Measurements from ENCODE around the gene RPS6KL1. TPM values are rescaled to one million over a fixed set of nuclear protein-coding genes. Genes with fewer than 3 reads are reported as not detected.
A peak's percentile ranks its signal among the peaks of the same experiment; 100 is the strongest.

RPS6KL1 gene
- total and polyA plus RNA-seq, 8 donors: 4.0 to 23.8 (median 7.2) TPM

- intact Hi-C loops (cut with DNase I): no loop called here
- H3K36me3 ChIP-seq: peaks cover 0 to 5% (median 0%) of the 10 kb centered on the region in 3 donors
- peaks cover 19 to 23% (median 20%) of the 10 kb centered on the region in 3 donors for H3K4me1 ChIP-seq
- FAIRE-seq (no peak), DNase-seq (peak in 3 of 6 donors; percentile 20 to 76 (median 28)), ATAC-seq (peak; percentile 51 to 68 (median 60))
- H3K27me3 ChIP-seq: no peaks in the 10 kb centered on the region
- peak overlapping the region; percentile 3 to 89 (median 82) for H3K27ac ChIP-seq
- H3K9me3 ChIP-seq: no peaks in the 10 kb centered on the region
- peak overlapping the region; percentile 81 to 98 (median 96) for H3K4me3 ChIP-seq
- WGBS, 2 donors: 1% methylated on average over 44 to 49 of the region's 49 CpGs
- no peak for TF ChIP-seq CTCF (IDR thresholded peaks at IDR 0.05)
Measured at GRCh38 chr14:74882103-74882920, 40.7 kb downstream of the RPS6KL1 start.

- FAIRE-seq (no peak), DNase-seq (peak; percentile 85 to 96 (median 88)), ATAC-seq (peak; percentile 98 to 99 (median 98))
- H3K4me3 ChIP-seq: peak within 1 kb of the TSS; percentile 81 to 98 (median 96)
- no peak for TF ChIP-seq CTCF (IDR thresholded peaks at IDR 0.05)
- peaks cover 0 to 5% (median 0%) of the 10 kb centered on the region in 3 donors for H3K36me3 ChIP-seq
- H3K27me3 ChIP-seq: no peaks in the 10 kb centered on the region
- H3K27ac ChIP-seq: peak within 1 kb of the TSS; percentile 3 to 89 (median 82)
- WGBS, 2 donors: 0% methylated on average over 47 to 53 of the region's 53 CpGs
- peaks cover 19 to 23% (median 20%) of the 10 kb centered on the region in 3 donors for H3K4me1 ChIP-seq
- intact Hi-C loops (cut with DNase I): no loop called here
- no peaks in the 10 kb centered on the region for H3K9me3 ChIP-seq
Measured at GRCh38 chr14:74881431-74882102, 41.5 kb downstream of the RPS6KL1 start, which contains the start of gene DLST. TSS of gene DLST (plus strand) at chr14:74881916. CDS start at chr14:74881954, 38 bp downstream.

- no peaks in the 10 kb centered on the region for H3K36me3 ChIP-seq
- no peak overlapping the region for H3K4me3 ChIP-seq
- H3K4me1 ChIP-seq: peaks cover 19 to 23% (median 20%) of the 10 kb centered on the region in 3 donors
- DNase-seq (no peak), FAIRE-seq (no peak), ATAC-seq (no peak)
- no peak overlapping the region for H3K27ac ChIP-seq
- intact Hi-C loops (cut with DNase I): no loop called here
- no peaks in the 10 kb centered on the region for H3K27me3 ChIP-seq
- no peak for TF ChIP-seq CTCF (IDR thresholded peaks at IDR 0.05)
- WGBS, 2 donors: 22 to 25% methylated on average over 3 of the region's 3 CpGs
- H3K9me3 ChIP-seq: no peaks in the 10 kb centered on the region
Measured at GRCh38 chr14:74879427-74880182, 43.5 kb downstream of the RPS6KL1 start.

GRCh38 chr14:74875941-74876913, 46.8 kb downstream of the RPS6KL1 start, which contains the start of gene PROX2:
TSS of gene PROX2 (minus strand) at chr14:74876145. CDS start at chr14:74863834, 12,311 bp downstream.
- no peak for FAIRE-seq
- H3K9me3 ChIP-seq: no peaks in the 10 kb centered on the region
- H3K4me3 ChIP-seq: no peak within 1 kb of the TSS
- intact Hi-C loops (cut with DNase I): no loop called here
- no peaks in the 10 kb centered on the region for H3K27me3 ChIP-seq
- H3K36me3 ChIP-seq: no peaks in the 10 kb centered on the region
- DNase-seq: no peak
- no peak for TF ChIP-seq CTCF (IDR thresholded peaks at IDR 0.05)
- H3K27ac ChIP-seq: no peak within 1 kb of the TSS
- WGBS, 2 donors: 55 to 61% methylated on average over 13 of the region's 13 CpGs
- H3K4me1 ChIP-seq: peaks cover 0 to 4% (median 4%) of the 10 kb centered on the region in 3 donors
- ATAC-seq: no peak

Measured in pancreas (tissue), 10 donors.